H9 (cell line): Measurements from ENCODE around the gene TAF5L. TPM values are rescaled to one million over a fixed set of nuclear protein-coding genes. Genes with fewer than 3 reads are reported as not detected.

Experiments
- DNase-seq: peaks from one replicate; pipeline ENCODE4 v3.0.0-alpha.2; 2017
- H2AFZ ChIP-seq: one replicate; pipeline ENCODE4 v1.6.1; 2013; ENCODE audit warnings: mild to moderate bottlenecking, low read length, control low read depth, moderate library complexity
- H2AK5ac ChIP-seq: 2 replicates; pipeline ENCODE4 v1.6.1; 2013; ENCODE audit warnings: low read length, control low read depth, mixed read lengths; ENCODE audit not compliant: insufficient read length
- H2BK120ac ChIP-seq: one replicate; pipeline ENCODE4 v1.6.1; 2013; ENCODE audit warnings: low read depth, mild to moderate bottlenecking, low read length, control low read depth, inconsistent platforms; ENCODE audit not compliant: poor library complexity, severe bottlenecking
- H2BK12ac ChIP-seq: 2 replicates; pipeline ENCODE4 v1.6.1; 2013; ENCODE audit warnings: low read length, control low read depth, mixed read lengths, low read depth; ENCODE audit not compliant: insufficient read length
- H2BK15ac ChIP-seq: 2 replicates; pipeline ENCODE4 v1.6.1; 2013; ENCODE audit warnings: low read depth, low read length, control low read depth
- H2BK20ac ChIP-seq: one replicate; pipeline ENCODE4 v1.6.1; 2013; ENCODE audit warnings: low read depth, mild to moderate bottlenecking, low read length, control low read depth, inconsistent platforms; ENCODE audit not compliant: poor library complexity, severe bottlenecking
- H2BK5ac ChIP-seq: 2 replicates; pipeline ENCODE4 v1.6.1; 2013; ENCODE audit warnings: low read length, control low read depth, mixed read lengths; ENCODE audit not compliant: insufficient read length
- H3K14ac ChIP-seq: 2 replicates; pipeline ENCODE4 v1.6.1; 2013; ENCODE audit warnings: low read length, control low read depth; ENCODE audit not compliant: insufficient read depth
- H3K18ac ChIP-seq: 2 replicates; pipeline ENCODE4 v1.6.1; 2013; ENCODE audit warnings: low read depth, mild to moderate bottlenecking, mixed read lengths, low read length, control low read depth; ENCODE audit not compliant: insufficient read length
- H3K23ac ChIP-seq: 2 replicates; pipeline ENCODE4 v1.6.1; 2013; ENCODE audit warnings: low read length, control low read depth, mixed read lengths, low read depth; ENCODE audit not compliant: insufficient read length
- H3K23me2 ChIP-seq: 2 replicates; pipeline ENCODE4 v1.6.1; 2013; ENCODE audit warnings: low read depth, mild to moderate bottlenecking, mixed read lengths, low read length, control low read depth; ENCODE audit not compliant: insufficient read length, poor library complexity, severe bottlenecking
- H3K27ac ChIP-seq: 2 replicates; pipeline ENCODE4 v1.5.1; 2013; ENCODE audit warnings: low read length, control low read depth, mixed read lengths, low read depth; ENCODE audit not compliant: insufficient read length
- H3K27me3 ChIP-seq: 2 replicates; pipeline ENCODE4 v1.6.1; 2013; ENCODE audit warnings: low read length, control low read depth, inconsistent platforms; ENCODE audit not compliant: insufficient read depth
- H3K4ac ChIP-seq: 2 replicates; pipeline ENCODE4 v1.6.1; 2013; ENCODE audit warnings: low read depth, mild to moderate bottlenecking, control low read depth, inconsistent platforms, low read length, moderate library complexity
- H3K4me1 ChIP-seq: 2 replicates; pipeline ENCODE4 v1.6.1; 2013; ENCODE audit warnings: low read length, control low read depth, inconsistent platforms; ENCODE audit not compliant: insufficient read depth
- H3K4me2 ChIP-seq: 2 replicates; pipeline ENCODE4 v1.6.1; 2013; ENCODE audit warnings: low read length, control low read depth, mixed read lengths; ENCODE audit not compliant: insufficient read length, insufficient read depth
- H3K56ac ChIP-seq: 2 replicates; pipeline ENCODE4 v1.6.1; 2013; ENCODE audit warnings: low read depth, mild to moderate bottlenecking, mixed read lengths, low read length, control low read depth; ENCODE audit not compliant: insufficient read length
- H3K79me1 ChIP-seq: 2 replicates; pipeline ENCODE4 v1.6.1; 2013; ENCODE audit warnings: low read depth, mild to moderate bottlenecking, moderate library complexity, low read length, control low read depth, inconsistent platforms; ENCODE audit not compliant: insufficient read depth, poor library complexity, severe bottlenecking
- H3K79me2 ChIP-seq: 2 replicates; pipeline ENCODE4 v1.6.1; 2013; ENCODE audit warnings: low read length, control low read depth, inconsistent platforms; ENCODE audit not compliant: insufficient read depth
- H3K9ac ChIP-seq: 2 replicates; pipeline ENCODE4 v1.6.1; 2013; ENCODE audit warnings: low read length, control low read depth, mixed read lengths; ENCODE audit not compliant: insufficient read length; ENCODE audit errors: extremely low read depth
- H3K9me3 ChIP-seq: one replicate; pipeline ENCODE4 v1.6.1; 2013; ENCODE audit warnings: low read depth, low read length, inconsistent platforms; ENCODE audit not compliant: control insufficient read depth
- H3T11ph ChIP-seq: one replicate; pipeline ENCODE4 v1.6.1; 2013; ENCODE audit warnings: mild to moderate bottlenecking, low read length, control low read depth, inconsistent platforms
- H4K20me1 ChIP-seq: one replicate; pipeline ENCODE4 v1.6.1; 2013; ENCODE audit not compliant: control insufficient read depth, insufficient read length, insufficient read depth
- H4K5ac ChIP-seq: 2 replicates; pipeline ENCODE4 v1.6.1; 2013; ENCODE audit warnings: low read depth, mild to moderate bottlenecking, mixed read lengths, low read length, control low read depth; ENCODE audit not compliant: insufficient read length
- H4K8ac ChIP-seq: replicated peaks from 2 replicates; pipeline ENCODE4 v1.6.1; 2013; ENCODE audit warnings: low read length, control low read depth, mixed read lengths, low read depth; ENCODE audit not compliant: insufficient read length
- H4K91ac ChIP-seq: 2 replicates; pipeline ENCODE4 v1.6.1; 2013; ENCODE audit warnings: low read depth, mild to moderate bottlenecking, moderate library complexity, mixed read lengths, low read length, control low read depth; ENCODE audit not compliant: insufficient read length
- H3K27ac Mint-ChIP-seq, 3 experiments: 2 replicates in 2 of 3; 3 replicates in 1 of 3; pipeline ENCODE4 v1.8.0; 2020 to 2021; ENCODE audit warnings: mixed read lengths in 3 of 3, mild to moderate bottlenecking in 1 of 3, moderate library complexity in 1 of 3
- H3K27me3 Mint-ChIP-seq: 2 replicates; pipeline ENCODE4 v1.8.0; 2021; ENCODE audit warnings: low read depth, mild to moderate bottlenecking, moderate library complexity, mixed read lengths
- H3K36me3 Mint-ChIP-seq, 3 experiments: 2 replicates in 2 of 3; 3 replicates in 1 of 3; pipeline ENCODE4 v1.8.0; 2020 to 2021; ENCODE audit warnings: low read depth in 3 of 3, mixed read lengths in 3 of 3; ENCODE audit not compliant: insufficient read depth in 1 of 3
- H3K4me1 Mint-ChIP-seq, 2 experiments: 2 replicates each; pipeline ENCODE4 v1.8.0; 2020; ENCODE audit warnings: mixed read lengths in 2 of 2
- H3K4me3 Mint-ChIP-seq, 2 experiments: 2 replicates in 1 of 2; 3 replicates in 1 of 2; pipeline ENCODE4 v1.8.0; 2020 to 2021; ENCODE audit warnings: mild to moderate bottlenecking in 2 of 2, mixed read lengths in 2 of 2, moderate library complexity in 1 of 2
- H3K9me3 Mint-ChIP-seq, 2 experiments: 2 replicates in 1 of 2; 3 replicates in 1 of 2; pipeline ENCODE4 v1.8.0; 2020; ENCODE audit warnings: mild to moderate bottlenecking in 2 of 2, mixed read lengths in 2 of 2, moderate library complexity in 1 of 2
- WGBS: extraction: QIAGEN DNeasy Blood & Tissue Kit; methylation state at CpG from one replicate; pipeline ENCODE4 v1.1.7; 2013; ENCODE audit warnings: missing lambda C conversion rate, low lambda C conversion rate, mixed read lengths; ENCODE audit not compliant: insufficient read length; ENCODE audit errors: extremely low coverage; 5-methylcytosine and 5-hydroxymethylcytosine counted together
- total RNA-seq: library from RNA; stranded (reverse); gene quantifications from 2 replicates; pipeline ENCODE4 v1.2.1, GENCODE V29; 2021
- TF ChIP-seq, protein P1 (sequence below): fragments of 200-600 bp; sonication (generic); conservative IDR thresholded peaks from 3 replicates; pipeline ENCODE4 v1.8.0; 2021; ENCODE audit warnings: antibody characterized with exemption, mild to moderate bottlenecking

The TAF5L gene
- total RNA-seq, 1 experiment from 2014 or later = 30.3 TPM

- H3K4me2 ChIP-seq = peak overlapping the region; percentile 81
- no peak for DNase-seq
- H3K27me3 ChIP-seq = no peaks in the 10 kb centered on the region
- no peak overlapping the region for H2BK20ac ChIP-seq
- peaks cover 36% of the 10 kb centered on the region for H3K79me2 ChIP-seq
- H2AFZ ChIP-seq = no peak overlapping the region
- peak overlapping the region in 1 of 3 experiments; percentile 3; a peak in 1 of 7 replicates for H3K27ac Mint-ChIP-seq
- peaks cover 10% of the 10 kb centered on the region for H3K23me2 ChIP-seq
- no peak overlapping the region for H3K14ac ChIP-seq
- H2BK120ac ChIP-seq = no peak overlapping the region
- H4K20me1 ChIP-seq = no peaks in the 10 kb centered on the region
- no peak overlapping the region for H4K5ac ChIP-seq
- H3K4me1 Mint-ChIP-seq = peaks cover 28 to 38% of the 10 kb centered on the region in 2 experiments
- peak overlapping the region; percentile 9 for H3K9ac ChIP-seq
- no peak overlapping the region for H3K18ac ChIP-seq
- H3K56ac ChIP-seq = no peak overlapping the region
- H2BK5ac ChIP-seq = no peak overlapping the region
- H3K27me3 Mint-ChIP-seq = no peaks in the 10 kb centered on the region
- H3K79me1 ChIP-seq = no peaks in the 10 kb centered on the region
- no peak overlapping the region for H2BK15ac ChIP-seq
- H2AK5ac ChIP-seq = no peak overlapping the region
- WGBS = no CpG with 5 or more reads among the region's 9 CpGs
- no peaks in the 10 kb centered on the region for H3K9me3 Mint-ChIP-seq
- H3K4me1 ChIP-seq = peaks cover 4% of the 10 kb centered on the region; the same call in 1 of the 2 replicates
- H4K8ac ChIP-seq = no peak overlapping the region
- H2BK12ac ChIP-seq = no peak overlapping the region
- no peak overlapping the region for H3K4ac ChIP-seq
- no peak overlapping the region for H3K27ac ChIP-seq
- no peak overlapping the region for H3T11ph ChIP-seq
- H3K23ac ChIP-seq = no peak overlapping the region
- H3K9me3 ChIP-seq = no peaks in the 10 kb centered on the region
- peaks cover 5 to 21% (median 13%) of the 10 kb centered on the region in 3 experiments; a peak in 6 of 7 replicates for H3K36me3 Mint-ChIP-seq
- H3K4me3 Mint-ChIP-seq = peak overlapping the region; percentile 89 to 96
- H4K91ac ChIP-seq = no peak overlapping the region
- TF ChIP-seq, protein P1, sequence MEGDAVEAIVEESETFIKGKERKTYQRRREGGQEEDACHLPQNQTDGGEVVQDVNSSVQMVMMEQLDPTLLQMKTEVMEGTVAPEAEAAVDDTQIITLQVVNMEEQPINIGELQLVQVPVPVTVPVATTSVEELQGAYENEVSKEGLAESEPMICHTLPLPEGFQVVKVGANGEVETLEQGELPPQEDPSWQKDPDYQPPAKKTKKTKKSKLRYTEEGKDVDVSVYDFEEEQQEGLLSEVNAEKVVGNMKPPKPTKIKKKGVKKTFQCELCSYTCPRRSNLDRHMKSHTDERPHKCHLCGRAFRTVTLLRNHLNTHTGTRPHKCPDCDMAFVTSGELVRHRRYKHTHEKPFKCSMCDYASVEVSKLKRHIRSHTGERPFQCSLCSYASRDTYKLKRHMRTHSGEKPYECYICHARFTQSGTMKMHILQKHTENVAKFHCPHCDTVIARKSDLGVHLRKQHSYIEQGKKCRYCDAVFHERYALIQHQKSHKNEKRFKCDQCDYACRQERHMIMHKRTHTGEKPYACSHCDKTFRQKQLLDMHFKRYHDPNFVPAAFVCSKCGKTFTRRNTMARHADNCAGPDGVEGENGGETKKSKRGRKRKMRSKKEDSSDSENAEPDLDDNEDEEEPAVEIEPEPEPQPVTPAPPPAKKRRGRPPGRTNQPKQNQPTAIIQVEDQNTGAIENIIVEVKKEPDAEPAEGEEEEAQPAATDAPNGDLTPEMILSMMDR = no peak
Observed at GRCh38 chr1:229624521-229625070, 1.3 kb downstream of the TAF5L start.
